ENCODE data around the gene TAPBP.
"Not testable (repeated sequence)": the region's sequence is repeated elsewhere in the genome, so short reads cannot be mapped to it uniquely, and the experiment has no call there.

The TAPBP gene

DNA sequence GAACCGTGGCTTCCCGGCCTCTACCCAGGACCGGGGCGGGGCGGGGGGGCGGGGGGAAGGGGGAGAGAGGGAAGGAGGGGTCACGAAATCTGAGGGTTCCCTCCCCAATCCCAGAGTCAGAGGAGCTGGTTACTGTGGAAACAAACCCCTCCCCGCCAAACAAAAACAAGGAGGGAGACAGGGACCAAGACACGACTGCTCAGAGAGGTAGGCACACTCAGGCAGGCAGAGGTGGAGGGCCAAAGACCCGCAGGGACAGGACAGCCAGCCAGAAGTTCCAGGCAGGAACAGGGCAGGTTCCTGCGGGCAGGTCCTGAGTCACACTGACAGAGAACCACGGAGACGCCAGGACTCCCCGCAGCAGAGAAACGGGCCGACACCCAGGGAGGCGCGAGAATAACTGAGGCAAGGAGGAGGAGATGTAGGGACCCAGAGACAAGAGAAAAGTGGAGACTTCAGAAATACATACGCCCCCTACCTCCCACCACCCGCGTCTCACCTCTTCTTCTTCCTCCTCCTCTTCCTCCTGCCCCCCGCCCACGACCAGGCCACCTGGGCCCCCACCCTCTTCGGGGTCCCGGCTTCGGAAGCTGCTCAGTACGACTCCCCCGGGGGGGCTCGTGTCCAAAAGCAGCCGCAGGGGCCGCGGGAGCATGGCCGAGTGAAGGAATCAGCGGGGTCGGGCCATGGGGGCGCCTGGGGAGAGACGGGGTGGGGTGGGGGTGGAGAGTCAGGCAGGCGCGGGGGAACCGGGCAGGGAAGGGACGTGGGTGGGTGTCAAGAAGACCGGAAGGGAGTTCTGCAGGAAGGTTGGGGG lies 15.7 kb downstream of the TAPBP start:
- DNase-seq (ENCODE audit: extremely low read depth in 1 of 2, low read depth in 1 of 2) = no peak

DNA sequence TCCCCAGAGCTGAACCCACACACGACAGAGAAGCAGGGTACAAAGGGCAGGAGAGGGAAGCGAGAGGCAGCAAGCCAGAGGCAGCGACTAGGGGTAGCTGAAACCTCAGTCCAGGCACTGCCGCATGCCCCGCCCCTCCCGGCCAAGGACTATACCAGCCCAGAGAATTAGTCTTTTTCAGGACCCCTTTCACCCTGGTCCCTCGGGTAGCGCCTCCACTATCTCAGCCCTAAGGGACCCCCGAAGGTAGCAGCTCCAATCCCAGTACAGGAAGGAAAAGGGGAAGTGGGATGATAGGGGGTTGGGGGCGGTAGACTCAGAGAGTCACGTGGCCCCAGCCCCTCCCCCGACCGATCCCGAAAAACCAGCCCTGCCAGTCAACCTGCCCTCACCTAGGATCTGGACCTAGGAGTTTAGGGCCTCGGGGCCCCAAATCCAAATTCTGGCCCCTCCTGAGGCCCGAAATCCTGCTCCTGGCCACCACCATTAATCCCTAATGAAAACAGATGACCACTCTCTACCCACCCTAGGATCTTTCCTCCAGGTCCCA lies 16.4 kb downstream of the TAPBP start:
- no peak for DNase-seq (ENCODE audit: extremely low read depth in 1 of 2, low read depth in 1 of 2)

GRCh38 chr6:33296797-33297405 lies 17.0 kb downstream of the TAPBP start:
- DNase-seq (ENCODE audit: extremely low read depth in 1 of 2, low read depth in 1 of 2) = no peak

- no peak for DNase-seq (ENCODE audit: extremely low read depth in 1 of 2, low read depth in 1 of 2)
Observed at GRCh38 chr6:33295621-33296369, 18.1 kb downstream of the TAPBP start.

DNA sequence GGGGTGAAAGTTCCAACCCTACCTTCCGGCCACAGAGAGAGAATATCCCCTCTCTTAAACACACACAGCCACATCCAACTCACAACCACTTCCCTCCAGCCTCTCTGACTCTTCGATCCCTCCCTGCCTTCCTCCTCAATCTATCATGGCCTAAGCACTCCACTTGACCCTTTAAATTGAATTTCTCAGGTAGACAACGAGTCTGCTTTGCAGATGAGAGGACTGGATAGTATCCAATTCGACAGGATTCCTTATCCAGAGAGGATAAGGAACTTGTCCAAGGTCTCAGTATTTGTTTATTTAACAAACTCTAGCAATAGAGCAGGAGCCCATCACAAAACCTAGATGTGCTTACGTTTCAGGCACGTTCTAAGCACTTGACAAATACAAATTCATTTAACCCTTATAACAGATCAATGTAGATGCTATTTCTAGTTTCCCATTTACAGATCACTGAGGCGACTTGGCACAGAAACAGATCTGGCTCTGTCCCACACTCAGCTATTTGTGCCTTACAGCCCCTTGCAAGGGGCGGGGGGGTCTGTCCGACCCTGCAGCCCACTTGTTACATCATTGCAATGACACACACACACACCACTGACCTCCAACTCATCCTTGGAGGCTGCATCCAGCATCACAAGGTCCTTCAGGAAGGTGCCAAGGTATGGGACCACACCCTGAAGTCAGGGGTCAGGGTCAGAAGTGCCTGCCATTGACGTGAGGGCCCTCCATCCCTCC lies 19.6 kb downstream of the TAPBP start:
- DNase-seq (ENCODE audit: extremely low read depth in 1 of 2, low read depth in 1 of 2) = no peak

DNA sequence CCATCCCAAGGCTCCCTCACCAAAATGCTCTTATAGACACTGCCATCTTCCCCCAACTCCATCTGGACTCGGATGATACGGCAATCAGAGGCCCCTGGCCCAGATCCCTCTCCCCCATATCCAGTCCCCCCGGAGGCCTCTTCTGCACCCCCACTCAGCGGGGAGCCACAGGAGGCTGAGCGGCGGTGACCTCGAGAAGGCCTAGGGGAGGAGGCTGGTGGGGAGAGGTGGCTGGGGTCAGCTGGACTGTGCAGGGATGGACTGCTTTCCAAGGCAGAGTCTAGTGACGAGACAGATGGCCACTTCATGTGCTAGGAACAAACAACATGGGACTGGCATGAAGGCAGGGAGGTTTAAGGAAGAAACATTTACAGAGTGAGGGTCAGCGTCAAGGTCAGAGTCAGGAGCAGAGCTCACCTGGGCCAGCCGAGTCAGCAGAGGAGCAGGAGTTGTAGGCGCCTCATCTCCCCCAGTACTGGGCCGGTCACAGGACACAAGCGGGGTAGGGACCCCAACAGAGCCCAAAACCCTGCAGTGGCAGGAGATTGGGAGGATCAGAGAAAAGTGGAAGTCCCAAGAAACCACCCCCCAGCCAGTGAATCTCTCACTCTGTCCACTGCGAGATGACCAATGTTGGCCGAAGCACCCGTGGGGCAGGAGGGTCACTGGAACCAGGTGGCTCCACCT lies 20.7 kb downstream of the TAPBP start:
- DNase-seq (ENCODE audit: extremely low read depth in 1 of 2, low read depth in 1 of 2) = no peak

DNA sequence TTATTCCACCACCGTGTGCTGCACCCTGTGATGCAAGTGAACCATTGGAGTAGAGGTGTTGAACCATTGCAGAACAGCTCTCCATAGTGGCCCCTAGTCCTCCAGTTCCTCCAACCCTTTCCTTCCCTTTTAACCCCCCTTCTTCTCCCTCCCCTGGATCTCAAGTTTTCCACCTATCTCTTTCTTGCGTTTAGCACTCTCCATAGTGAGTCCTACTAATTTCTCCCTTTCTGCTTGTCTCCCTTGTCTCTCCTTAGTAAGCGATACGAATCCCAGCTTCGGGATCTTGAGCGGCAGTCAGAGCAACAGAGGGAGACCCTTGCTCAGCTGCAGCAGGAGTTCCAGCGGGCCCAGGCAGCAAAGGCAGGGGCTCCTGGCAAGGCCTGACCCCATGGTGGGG lies 23.4 kb downstream of the TAPBP start:
- DNase-seq (ENCODE audit: extremely low read depth in 1 of 2, low read depth in 1 of 2) = no peak

DNA sequence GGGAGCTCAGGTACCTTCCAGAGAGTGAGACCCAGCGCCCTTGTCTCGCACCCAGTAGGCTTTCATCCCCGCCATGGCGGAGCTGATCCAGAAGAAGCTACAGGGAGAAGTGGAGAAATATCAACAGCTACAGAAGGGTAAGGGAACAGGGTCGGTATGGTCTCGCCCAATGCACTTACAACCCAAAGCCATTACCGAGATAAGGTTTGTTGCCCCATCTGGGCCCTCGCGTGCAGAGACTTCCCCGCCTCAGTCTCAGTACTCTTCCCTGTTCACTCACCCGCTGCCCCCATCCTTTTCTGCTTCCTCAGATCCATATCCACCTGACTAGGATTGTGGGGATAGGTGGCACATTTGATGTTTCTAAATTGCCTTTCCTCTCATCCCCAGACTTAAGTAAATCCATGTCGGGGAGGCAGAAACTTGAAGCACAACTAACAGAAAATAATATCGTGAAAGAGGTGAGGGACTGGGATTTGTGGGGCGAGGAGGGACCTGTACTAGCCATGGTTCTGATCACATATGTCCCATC lies 24.0 kb downstream of the TAPBP start:
- DNase-seq (ENCODE audit: extremely low read depth in 1 of 2, low read depth in 1 of 2) = no peak

DNA sequence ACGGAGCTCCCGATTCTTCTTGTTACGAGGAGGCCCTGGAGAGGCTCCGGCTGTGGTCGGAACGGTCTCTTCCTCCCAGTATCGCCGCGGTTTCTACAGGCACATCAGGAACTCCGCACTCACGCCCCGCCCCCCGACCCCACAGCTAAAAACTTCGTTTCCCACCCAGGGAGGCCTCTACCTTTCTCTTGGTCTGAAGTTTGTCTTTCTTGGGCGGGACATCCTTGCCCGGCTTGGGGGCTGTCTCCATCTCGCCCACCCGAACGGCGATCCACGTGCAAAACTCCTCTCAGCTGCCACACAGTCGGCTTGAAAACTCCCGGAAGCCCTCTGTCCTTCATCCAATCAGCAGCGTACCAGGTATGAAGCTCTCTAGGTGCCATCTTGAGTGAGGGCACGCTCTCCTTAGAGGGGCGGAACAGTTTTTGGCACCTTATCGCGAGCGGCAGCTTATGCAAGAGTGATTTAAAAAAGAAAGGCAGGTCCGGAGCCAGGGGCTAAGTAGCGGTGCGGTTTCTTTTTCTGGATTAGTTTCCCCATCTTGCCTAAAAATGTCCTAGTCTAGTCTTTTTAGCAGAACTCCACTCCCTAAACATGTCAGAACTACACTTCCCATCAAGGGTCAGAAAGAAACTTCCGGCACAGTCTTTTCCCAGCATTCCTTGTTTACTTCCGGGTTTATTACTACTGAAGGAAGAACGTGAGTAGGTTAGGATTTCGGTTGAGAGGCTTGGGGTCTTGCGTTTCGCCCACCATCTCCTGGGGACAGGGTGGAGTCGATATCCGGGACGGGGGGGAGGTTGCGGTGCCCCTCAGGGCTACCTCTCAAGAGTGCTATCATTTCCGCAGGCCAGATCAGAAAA lies 24.7 kb downstream of the TAPBP start, which contains the start of the genes PFDN6 and WDR46:
Gene PFDN6 (plus strand): TSS at position 681 of the 863 bp plus-strand sequence. CDS start 256 bp downstream, outside the sequence.
Gene WDR46 (minus strand): TSS at position 319 of the 863 bp plus-strand sequence. CDS start 69 bp downstream, at position 250.
- peak; percentile 56 to 82 for DNase-seq (ENCODE audit: extremely low read depth in 1 of 2, low read depth in 1 of 2)

DNA sequence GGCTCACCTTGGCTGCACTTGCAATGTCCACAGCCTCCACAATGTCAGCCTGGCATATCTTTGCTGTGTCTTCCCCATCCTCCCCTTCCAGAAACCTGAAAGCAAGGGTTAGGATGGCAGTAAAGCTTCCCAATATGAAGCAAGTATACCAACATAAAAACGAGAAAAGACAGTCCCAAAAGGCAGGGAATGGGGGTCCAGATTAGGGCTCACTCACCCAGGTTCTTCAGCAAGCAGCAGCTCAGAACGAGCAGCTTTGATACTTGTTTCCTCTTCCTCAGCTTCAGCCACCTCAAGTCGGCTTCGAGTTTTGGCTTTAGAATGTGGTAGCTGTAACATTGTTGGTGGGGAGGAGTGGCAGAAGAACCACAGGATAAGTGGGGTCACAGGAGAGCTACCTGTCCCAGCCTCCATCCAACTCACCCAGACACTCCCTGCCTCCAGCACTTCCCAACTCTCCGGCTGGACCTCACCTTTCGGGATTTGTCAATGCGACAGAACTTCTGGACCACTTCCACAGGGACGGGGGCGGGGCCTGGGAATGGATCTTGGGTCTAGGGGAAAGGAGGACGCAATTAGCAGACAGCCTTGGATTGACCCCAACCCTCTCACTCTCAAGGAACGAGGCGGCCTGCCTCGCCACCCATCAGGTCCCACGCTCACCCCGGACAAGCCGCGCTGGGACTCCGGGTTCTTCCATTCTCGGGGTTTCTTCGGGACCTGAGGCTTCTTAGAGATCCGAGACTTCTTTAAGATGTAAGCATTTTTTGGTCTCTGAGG lies 25.5 kb downstream of the TAPBP start:
- DNase-seq (ENCODE audit: extremely low read depth in 1 of 2, low read depth in 1 of 2) = no peak

DNA sequence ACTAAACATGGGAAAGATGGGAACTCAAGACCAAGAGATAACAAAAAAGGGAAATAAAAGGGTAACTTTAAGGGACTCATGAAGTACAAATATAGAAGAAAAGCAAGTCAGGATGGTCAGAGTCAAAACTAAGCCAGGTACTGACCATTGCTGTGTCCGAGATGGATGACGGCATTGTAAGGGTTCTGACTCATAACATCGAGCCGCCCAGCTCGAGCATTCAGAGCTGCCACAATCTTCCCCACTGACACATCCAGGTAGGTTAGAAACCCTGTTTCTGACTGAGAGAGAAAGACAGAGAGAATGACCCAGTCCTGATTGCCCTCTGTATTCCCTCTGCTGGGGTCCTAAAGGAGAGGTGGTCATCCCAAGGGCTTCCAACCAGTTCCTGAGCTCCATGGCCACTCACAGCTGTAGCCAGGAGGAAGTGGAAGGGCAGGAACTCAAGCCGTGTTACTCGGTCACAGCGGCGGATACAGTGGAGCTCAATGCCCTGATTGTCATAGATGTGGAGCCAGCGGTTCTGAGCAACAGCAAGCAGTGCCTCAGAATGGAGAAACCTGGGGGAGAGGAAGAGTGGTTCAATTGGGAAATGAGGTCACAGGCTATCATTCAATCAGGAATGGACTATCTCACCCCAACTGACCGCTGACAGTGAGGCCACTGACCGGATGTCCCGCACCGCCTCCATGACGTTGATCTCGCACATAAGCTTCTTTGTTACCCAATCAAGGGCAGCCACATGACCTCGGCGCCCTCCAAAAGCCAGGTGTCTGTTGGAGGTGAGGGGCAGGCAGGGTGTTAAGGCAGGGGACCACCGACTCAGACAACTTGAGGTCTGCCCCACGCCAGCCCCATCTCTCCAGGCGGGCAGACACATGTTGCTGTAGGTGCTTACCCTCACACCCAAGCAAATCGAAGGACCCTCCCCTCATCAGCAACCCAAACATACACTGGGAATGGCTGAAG lies 26.6 kb downstream of the TAPBP start:
- no peak for DNase-seq (ENCODE audit: extremely low read depth in 1 of 2, low read depth in 1 of 2)

- not testable (repeated sequence) for DNase-seq (ENCODE audit: extremely low read depth in 1 of 2, low read depth in 1 of 2)
Observed at GRCh38 chr6:33285214-33285613, 28.7 kb downstream of the TAPBP start.

- DNase-seq (ENCODE audit: extremely low read depth in 1 of 2, low read depth in 1 of 2) = no peak
Observed at GRCh38 chr6:33280539-33280938, 33.3 kb downstream of the TAPBP start.

- no peak for DNase-seq (ENCODE audit: extremely low read depth in 1 of 2, low read depth in 1 of 2)
Observed at GRCh38 chr6:33279971-33280511, 33.8 kb downstream of the TAPBP start.

GRCh38 chr6:33279257-33279695 lies 34.6 kb downstream of the TAPBP start:
- no peak for DNase-seq (ENCODE audit: extremely low read depth in 1 of 2, low read depth in 1 of 2)

DNA sequence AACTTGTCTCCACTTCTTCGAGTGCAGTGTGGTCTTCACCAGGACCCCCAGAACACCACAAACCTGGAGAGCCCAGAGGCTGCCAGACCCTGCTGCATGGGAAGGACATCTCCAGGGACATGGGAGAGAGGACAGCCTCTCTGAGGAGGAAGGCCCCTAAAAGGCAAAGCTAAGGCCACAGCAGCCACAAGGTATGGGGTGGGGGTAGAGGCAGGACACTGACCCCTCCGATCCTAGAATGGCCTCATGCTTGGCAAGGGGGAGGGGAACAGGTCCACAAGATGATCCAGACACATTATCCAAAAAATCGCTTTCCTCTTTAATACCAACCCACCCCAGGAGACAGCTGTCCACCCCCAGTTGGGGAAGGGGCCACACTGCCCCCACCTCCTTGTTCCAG lies 35.1 kb downstream of the TAPBP start:
- no peak for DNase-seq (ENCODE audit: extremely low read depth in 1 of 2, low read depth in 1 of 2)

DNA sequence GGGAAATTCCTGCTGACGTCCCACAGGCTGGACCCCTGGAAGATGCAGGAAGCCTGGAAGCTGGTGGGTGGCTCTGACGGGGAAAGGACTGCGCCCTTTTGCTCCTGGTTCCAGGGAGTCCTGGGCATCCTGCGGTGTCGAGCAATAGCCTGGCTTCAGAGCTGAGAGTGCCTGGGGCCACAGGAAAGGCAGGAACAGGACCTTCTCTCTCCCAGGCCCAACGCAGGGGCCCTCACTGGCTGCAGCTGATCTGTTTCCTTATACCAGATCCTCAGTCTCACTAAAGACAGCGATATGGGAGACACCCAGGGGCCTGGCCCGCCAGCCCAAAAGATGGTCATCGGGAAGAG lies 35.5 kb downstream of the TAPBP start:
- DNase-seq (ENCODE audit: extremely low read depth in 1 of 2, low read depth in 1 of 2) = no peak
